HCT116 (cell line): ENCODE data around the gene CELA3B. TPM values are rescaled to one million over a fixed set of nuclear protein-coding genes. Genes with fewer than 3 reads are reported as not detected.
"Not testable (repeated sequence)": the region's sequence is repeated elsewhere in the genome, so short reads cannot be mapped to it uniquely, and the experiment has no call there.

Experiments
- ATAC-seq: fragments of 200-7000 bp; cut with Tn5 transposase; 2 replicates; pipeline ENCODE4 v1.9.1; 2020; ENCODE audit warnings: mild to moderate bottlenecking, moderate library complexity
- BruUV-seq: library from RNA; stranded (reverse); fragments of 400-500 nt; replicated peaks from 2 replicates; lab custom pipeline; 2021; lab: Mats Ljungman, UMichigan
- CTCF ChIA-PET: fragments of 300-600 bp; sonication (Branson Sonifier 250); formaldehyde crosslinking; loops from one replicate; lab custom pipeline; 2021; ENCODE audit warnings: antibody characterized with exemption; lab: Charles Lee
- POLR2A ChIA-PET: fragments of 300-600, 350-600 bp; sonication (Branson Sonifier 250); formaldehyde crosslinking; loops from one replicate; lab custom pipeline; 2021; ENCODE audit warnings: antibody characterized with exemption; lab: Charles Lee
- RAD21 ChIA-PET, 2 experiments: fragments of 300-600 bp; sonication (Branson Sonifier 250); formaldehyde crosslinking; loops; one replicate each; lab custom pipeline; 2023; ENCODE audit warnings: low total read pairs in 2 of 2; ENCODE audit not compliant: uncharacterized antibody in 2 of 2, unreplicated experiment in 2 of 2, low non-redundant PET in 1 of 2; lab: Charles Lee
- DNase-seq: peaks from one replicate; pipeline ENCODE4 v3.0.0-alpha.2; 2010; ENCODE audit warnings: low read depth, low spot score
- H2AFZ ChIP-seq: fragments of 200-600 bp; shearing (Covaris generic), sonication (generic); 2 replicates; pipeline ENCODE4 v1.6.1; 2017; ENCODE audit warnings: low read depth, mixed run types, mixed read lengths, antibody characterized with exemption, low read length; ENCODE audit not compliant: poor library complexity, severe bottlenecking
- H3K27ac ChIP-seq: 2 replicates; pipeline ENCODE4 v1.5.1; 2012; ENCODE audit warnings: low read depth, low read length
- H3K27me3 ChIP-seq: fragments of 200-600 bp; sonication (generic); 2 replicates; pipeline ENCODE4 v1.6.1; 2016; ENCODE audit warnings: mixed run types, low read length, mixed read lengths; ENCODE audit not compliant: insufficient read depth
- H3K36me3 ChIP-seq, 2 experiments: fragments of 200-500 bp in 1 of 2; fragments of 200-600 bp in 1 of 2; sonication (Bioruptor generic) in 1 of 2; sonication (generic) in 1 of 2; 2 replicates each; pipeline versions ENCODE4 v1.5.1 to v1.6.1; 2014 to 2016; ENCODE audit warnings: low read length in 2 of 2, inconsistent platforms in 1 of 2, mixed read lengths in 1 of 2, mixed run types in 1 of 2; ENCODE audit not compliant: insufficient read depth in 2 of 2, control insufficient read depth in 1 of 2
- H3K4me1 ChIP-seq, 2 experiments: fragments of 200-600 bp in 1 of 2; sonication (generic) in 1 of 2; 2 replicates each; pipeline versions ENCODE4 v1.5.1 to v1.6.1; 2012 to 2017; ENCODE audit warnings: low read length in 2 of 2, inconsistent platforms in 1 of 2, mild to moderate bottlenecking in 1 of 2, mixed read lengths in 1 of 2, mixed run types in 1 of 2, moderate library complexity in 1 of 2; ENCODE audit not compliant: insufficient read depth in 2 of 2, control insufficient read depth in 1 of 2
- H3K4me2 ChIP-seq: fragments of 200-600 bp; sonication (generic); 2 replicates; pipeline ENCODE4 v1.6.1; 2017; ENCODE audit warnings: mixed run types, low read length, mixed read lengths
- H3K4me3 ChIP-seq, 2 experiments: fragments of 200-600 bp in 1 of 2; sonication (generic) in 1 of 2; replicated peaks in 1 of 2; 2 replicates each; pipeline ENCODE4 v1.5.1; 2011 to 2016; ENCODE audit warnings: low read length in 2 of 2, control low read depth in 1 of 2, low read depth in 1 of 2, mild to moderate bottlenecking in 1 of 2, mixed read lengths in 1 of 2, mixed run types in 1 of 2
- H3K79me2 ChIP-seq: fragments of 200-600 bp; sonication (generic); 2 replicates; pipeline ENCODE4 v1.6.1; 2017; ENCODE audit warnings: mild to moderate bottlenecking, mixed run types, low read length, moderate library complexity, mixed read lengths; ENCODE audit not compliant: insufficient read depth
- H3K9ac ChIP-seq: fragments of 200-600 bp; sonication (generic); 2 replicates; pipeline ENCODE4 v1.6.1; 2016; ENCODE audit warnings: low read length, mixed read lengths
- H3K9me2 ChIP-seq: fragments of 200-600 bp; sonication (generic), shearing (Covaris generic); 2 replicates; pipeline ENCODE4 v1.6.1; 2017; ENCODE audit warnings: mixed run types, mild to moderate bottlenecking, moderate library complexity; ENCODE audit not compliant: insufficient read depth
- H3K9me3 ChIP-seq, 2 experiments: fragments of 200-500 bp in 1 of 2; fragments of 200-600 bp in 1 of 2; sonication (Bioruptor generic) in 1 of 2; sonication (generic) in 1 of 2; 2 replicates each; pipeline ENCODE4 v1.6.1; 2014 to 2017; ENCODE audit warnings: low read length in 2 of 2, mixed read lengths in 2 of 2, inconsistent platforms in 1 of 2, low read depth in 1 of 2, mild to moderate bottlenecking in 1 of 2, mixed run types in 1 of 2, moderate library complexity in 1 of 2; ENCODE audit not compliant: control insufficient read depth in 1 of 2, insufficient read depth in 1 of 2
- H4K20me1 ChIP-seq: fragments of 200-600 bp; sonication (generic), shearing (Covaris generic); 2 replicates; pipeline ENCODE4 v1.6.1; 2017; ENCODE audit warnings: mixed run types, mild to moderate bottlenecking, moderate library complexity; ENCODE audit not compliant: insufficient read depth
- ATF3 ChIP-seq: IDR thresholded peaks from 2 replicates; pipeline ENCODE4 v1.6.1; 2012
- CTCF ChIP-seq, 3 experiments: fragments of 200-600 bp in 1 of 3; sonication (generic) in 1 of 3; IDR thresholded peaks in 2 of 3; conservative IDR thresholded peaks in 1 of 3; 2 replicates each; pipeline ENCODE4 v1.5.1; 2012 to 2017; ENCODE audit warnings: low read depth in 2 of 3, low read length in 2 of 3, antibody characterized with exemption in 1 of 3, borderline replicate concordance in 1 of 3, control low read depth in 1 of 3, mild to moderate bottlenecking in 1 of 3, mixed read lengths in 1 of 3, mixed run types in 1 of 3, moderate library complexity in 1 of 3; ENCODE audit not compliant: insufficient read depth in 1 of 3
- EGR1 ChIP-seq: IDR thresholded peaks from 2 replicates; pipeline ENCODE4 v1.6.1; 2012; ENCODE audit warnings: low read depth
- EZH2 ChIP-seq: fragments of 200-600 bp; sonication (generic); IDR thresholded peaks from 2 replicates; pipeline ENCODE4 v1.6.1; 2017; ENCODE audit warnings: antibody characterized with exemption, mixed run types
- EZH2phosphoT487 ChIP-seq: fragments of 200-600 bp; IDR thresholded peaks from 2 replicates; pipeline ENCODE4 v1.6.1; 2018; ENCODE audit warnings: antibody characterized with exemption, borderline replicate concordance
- FOSL1 ChIP-seq: IDR thresholded peaks from 2 replicates; pipeline ENCODE4 v1.6.1; 2012; ENCODE audit warnings: low read depth
- POLR2A ChIP-seq: IDR thresholded peaks from 2 replicates; pipeline ENCODE4 v1.7.0; 2011; ENCODE audit warnings: borderline replicate concordance; ENCODE audit not compliant: insufficient read depth, insufficient read length; ENCODE audit errors: extremely low read depth
- RAD21 ChIP-seq: IDR thresholded peaks from 2 replicates; pipeline ENCODE4 v1.6.1; 2012; ENCODE audit warnings: low read depth, mild to moderate bottlenecking
- REST ChIP-seq: IDR thresholded peaks from 2 replicates; pipeline ENCODE4 v1.6.1; 2012; ENCODE audit warnings: low read depth
- SIN3A ChIP-seq: IDR thresholded peaks from 2 replicates; pipeline ENCODE4 v1.6.1; 2012; ENCODE audit warnings: low read depth
- SP1 ChIP-seq: IDR thresholded peaks from 2 replicates; pipeline ENCODE4 v1.6.1; 2012; ENCODE audit warnings: low read depth
- SRF ChIP-seq: IDR thresholded peaks from 2 replicates; pipeline ENCODE4 v1.6.1; 2012; ENCODE audit warnings: low read depth
- TCF7L2 ChIP-seq: IDR thresholded peaks from 2 replicates; pipeline ENCODE4 v1.7.0; 2011; ENCODE audit warnings: borderline replicate concordance, inconsistent platforms; ENCODE audit not compliant: insufficient read depth, insufficient read length; ENCODE audit errors: extremely low read depth
- YY1 ChIP-seq: IDR thresholded peaks from 2 replicates; pipeline ENCODE4 v1.6.1; 2011; ENCODE audit warnings: low read length, low read depth, moderate library complexity, mild to moderate bottlenecking; ENCODE audit not compliant: insufficient replicate concordance; ENCODE audit errors: extremely low read depth
- intact Hi-C: fragments of 100-400 bp; cut with micrococcal nuclease; formaldehyde crosslinking; loops from 2 replicates; pipeline ENCODE4 v1.10.0; 2022
- total RNA-seq: library from RNA; stranded (reverse); gene quantifications from one replicate; pipeline ENCODE4 v1.2.1, GENCODE V29; 2021; ENCODE audit not compliant: unreplicated experiment
- TF ChIP-seq, protein P1 (sequence below): IDR thresholded peaks from 2 replicates; pipeline ENCODE4 v1.6.1; 2012

CELA3B gene
- total RNA-seq, 1 experiment from 2014 or later, result 5.3 TPM

DNA sequence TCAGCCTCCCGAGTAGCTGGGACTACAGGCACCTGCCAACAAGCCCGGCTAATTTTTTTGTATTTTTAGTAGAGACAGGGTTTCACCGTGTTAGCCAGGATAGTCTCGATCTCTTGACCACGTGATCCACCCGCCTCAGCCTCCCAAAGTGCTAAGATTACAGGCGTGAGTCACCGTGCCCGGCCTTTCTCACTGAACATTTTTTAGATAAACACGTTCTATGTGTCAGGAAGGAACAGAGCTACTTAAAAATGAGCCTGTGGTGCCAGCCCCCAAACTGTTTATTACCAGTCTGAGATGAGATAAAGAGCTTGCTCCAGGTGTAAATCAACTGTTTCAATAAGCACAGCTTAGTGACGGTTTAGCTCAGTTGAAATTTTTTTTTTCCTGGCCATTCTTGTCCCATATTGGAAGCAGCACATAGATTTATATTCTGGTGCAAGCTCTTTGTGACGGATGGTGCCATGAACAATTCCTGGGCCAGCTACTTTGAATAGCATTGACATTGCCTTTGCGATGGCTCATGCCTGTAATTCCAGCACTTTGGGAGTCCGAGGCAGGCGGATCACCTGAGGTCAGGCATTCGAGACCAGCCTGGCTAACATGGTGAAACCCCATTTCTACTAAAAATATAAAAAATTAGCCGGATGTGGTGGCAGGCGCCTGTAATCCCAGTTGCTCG is 33.7 kb upstream of the CELA3B start:
- intact Hi-C loops, H3K9me3 ChIP-seq, BruUV-seq: not testable (repeated sequence)

GRCh38 chr1:21944733-21945073 is 32.1 kb upstream of the CELA3B start:
- H3K36me3 ChIP-seq, result no peaks in the 10 kb centered on the region
- no TSS peak for BruUV-seq
- no peak overlapping the region for H3K9ac ChIP-seq
- TF ChIP-seq POLR2A, result no peak
- no peak for TF ChIP-seq YY1
- no peak for TF ChIP-seq EGR1
- TF ChIP-seq FOSL1, result no peak
- no peak for TF ChIP-seq EZH2
- TF ChIP-seq TCF7L2, result no peak
- no peak for TF ChIP-seq ATF3
- TF ChIP-seq RAD21, result no peak
- TF ChIP-seq SRF, result no peak
- no peak for TF ChIP-seq REST
- no peak for TF ChIP-seq SP1
- no peak for TF ChIP-seq SIN3A
- TF ChIP-seq CTCF (IDR thresholded peaks at IDR 0.05 in 2 of 3, conservative IDR thresholded peaks at IDR 0.05 in 1 of 3; ENCODE audit: borderline replicate concordance in 1 of 3, insufficient read depth in 1 of 3, low read depth in 2 of 3, low read length in 2 of 3), result no peak
- TF ChIP-seq EZH2phosphoT487, result no peak
- DNase-seq (no peak), ATAC-seq (no peak)
- no peaks in the 10 kb centered on the region for H3K9me3 ChIP-seq
- ChIA-PET CTCF (no interaction called here), RAD21 (no interaction called here), POLR2A (interaction anchor here (1.0 kb wide), 1 partner anchor 12 kb away, joined by 3 read pairs; no protein-coding TSS in a partner anchor)
- no peaks in the 10 kb centered on the region for H4K20me1 ChIP-seq
- H3K9me2 ChIP-seq, result no peaks in the 10 kb centered on the region
- intact Hi-C loops, result no loop called here
- H3K27me3 ChIP-seq, result no peaks in the 10 kb centered on the region
- H3K4me2 ChIP-seq, result no peak overlapping the region
- no peak overlapping the region for H3K27ac ChIP-seq
- no peak overlapping the region for H3K4me3 ChIP-seq
- peaks cover 16 to 33% of the 10 kb centered on the region in 2 experiments for H3K4me1 ChIP-seq
- no peak overlapping the region for H2AFZ ChIP-seq
- no peaks in the 10 kb centered on the region for H3K79me2 ChIP-seq

More for the DNA sequence above, 33.7 kb upstream of the CELA3B start:
- H3K36me3 ChIP-seq, DNase-seq, RAD21 ChIA-PET, H3K9me2 ChIP-seq, H3K4me3 ChIP-seq, POLR2A ChIA-PET, H3K27me3 ChIP-seq: not testable (repeated sequence)
- Histone ChIP-seq H3K4me2 (peak overlapping the region; percentile 57), H2AFZ (peak overlapping the region; percentile 98)
- peak; percentile 53 for ATAC-seq
- TF ChIP-seq, protein P1, sequence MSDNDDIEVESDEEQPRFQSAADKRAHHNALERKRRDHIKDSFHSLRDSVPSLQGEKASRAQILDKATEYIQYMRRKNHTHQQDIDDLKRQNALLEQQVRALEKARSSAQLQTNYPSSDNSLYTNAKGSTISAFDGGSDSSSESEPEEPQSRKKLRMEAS, result 0 out of 2 replicates have a peak, but pooled peaks have one; percentile 30
- TF ChIP-seq, all 23 proteins: peak for 1; not testable (repeated sequence) for 22
- Histone ChIP-seq H3K4me1 (peaks cover 21 to 49% of the 10 kb centered on the region in 2 experiments), H3K9ac (peak overlapping the region; percentile 30)
- H3K79me2 ChIP-seq, H3K27ac ChIP-seq, H4K20me1 ChIP-seq, CTCF ChIA-PET: not testable (repeated sequence)
